ENCODE measurements around the gene DNAJB11.

DNAJB11 gene

GRCh38 chr3:186619787-186620212 lies 49.3 kb downstream of the DNAJB11 start:
- no peak for DNase-seq (ENCODE audit: low read depth, low spot score)
- in situ Hi-C loops (cut with HindIII; ENCODE audit: low sequenced_read_pairs), result no loop called here
- no peak overlapping the region for H3K4me3 ChIP-seq (ENCODE audit: low read depth, low read length)
- TF ChIP-seq CTCF (IDR thresholded peaks at IDR 0.05; ENCODE audit: low read depth, low read length), result no peak

- DNase-seq (ENCODE audit: low read depth, low spot score), result no peak
- in situ Hi-C loops (cut with HindIII; ENCODE audit: low sequenced_read_pairs), result no loop called here
- H3K4me3 ChIP-seq (ENCODE audit: low read depth, low read length), result no peak overlapping the region
- TF ChIP-seq CTCF (IDR thresholded peaks at IDR 0.05; ENCODE audit: low read depth, low read length), result no peak
Observed at GRCh38 chr3:186620213-186621092, 49.9 kb downstream of the DNAJB11 start.

- no peak for DNase-seq (ENCODE audit: low read depth, low spot score)
- in situ Hi-C loops (cut with HindIII; ENCODE audit: low sequenced_read_pairs), result no loop called here
- H3K4me3 ChIP-seq (ENCODE audit: low read depth, low read length), result no peak overlapping the region
- TF ChIP-seq CTCF (IDR thresholded peaks at IDR 0.05; ENCODE audit: low read depth, low read length), result no peak
Observed at GRCh38 chr3:186621894-186622650, 51.6 kb downstream of the DNAJB11 start.

DNA sequence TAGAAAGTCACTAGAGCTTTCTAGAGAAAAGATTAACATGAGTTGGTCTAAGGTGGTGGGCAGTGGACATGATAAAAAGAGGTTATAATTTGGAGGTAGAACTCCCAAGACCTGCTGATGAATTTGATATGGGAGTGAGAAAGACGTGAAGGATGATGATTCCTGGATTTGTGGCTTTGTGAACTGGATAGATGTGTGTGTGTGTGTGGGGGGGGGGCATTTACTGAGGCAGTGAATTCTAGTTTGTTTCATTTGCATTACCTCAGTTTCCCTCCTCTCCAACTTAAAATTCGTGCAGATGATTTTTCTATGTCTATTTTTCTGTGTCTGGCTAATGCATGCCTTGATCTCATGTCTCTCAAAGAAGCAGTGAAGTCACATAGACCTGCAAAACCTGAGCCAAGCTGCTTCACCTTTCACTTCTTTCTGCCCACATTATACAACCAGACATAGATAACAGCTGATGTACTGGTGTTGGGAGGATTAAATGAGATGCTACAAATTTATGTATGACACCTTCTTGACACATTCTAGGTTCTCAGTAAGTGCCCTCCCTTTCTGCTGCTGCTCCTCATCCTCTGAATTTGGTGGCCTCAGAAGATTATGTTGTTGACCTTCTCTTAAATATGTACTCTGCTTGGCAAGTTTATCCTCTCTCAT lies 52.3 kb downstream of the DNAJB11 start:
- in situ Hi-C loops (cut with HindIII; ENCODE audit: low sequenced_read_pairs), result no loop called here
- H3K4me3 ChIP-seq (ENCODE audit: low read depth, low read length), result no peak overlapping the region
- no peak for DNase-seq (ENCODE audit: low read depth, low spot score)
- TF ChIP-seq CTCF (IDR thresholded peaks at IDR 0.05; ENCODE audit: low read depth, low read length), result no peak

GRCh38 chr3:186624598-186624997 lies 54.1 kb downstream of the DNAJB11 start:
- no peak for DNase-seq (ENCODE audit: low read depth, low spot score)
- H3K4me3 ChIP-seq (ENCODE audit: low read depth, low read length), result no peak overlapping the region
- in situ Hi-C loops (cut with HindIII; ENCODE audit: low sequenced_read_pairs), result no loop called here
- TF ChIP-seq CTCF (IDR thresholded peaks at IDR 0.05; ENCODE audit: low read depth, low read length), result no peak

- no peak for TF ChIP-seq CTCF (IDR thresholded peaks at IDR 0.05; ENCODE audit: low read depth, low read length)
- in situ Hi-C loops (cut with HindIII; ENCODE audit: low sequenced_read_pairs), result no loop called here
Observed at GRCh38 chr3:186625600-186626042, 55.1 kb downstream of the DNAJB11 start.

More at GRCh38 chr3:186625600-186626042, 55.1 kb downstream of the DNAJB11 start:
- DNase-seq (ENCODE audit: low read depth, low spot score), result no peak
- no peak overlapping the region for H3K4me3 ChIP-seq (ENCODE audit: low read depth, low read length)

Measured in astrocyte of the spinal cord (primary cell).